ENCODE measurements around the gene ESYT3.

The ESYT3 gene

DNA sequence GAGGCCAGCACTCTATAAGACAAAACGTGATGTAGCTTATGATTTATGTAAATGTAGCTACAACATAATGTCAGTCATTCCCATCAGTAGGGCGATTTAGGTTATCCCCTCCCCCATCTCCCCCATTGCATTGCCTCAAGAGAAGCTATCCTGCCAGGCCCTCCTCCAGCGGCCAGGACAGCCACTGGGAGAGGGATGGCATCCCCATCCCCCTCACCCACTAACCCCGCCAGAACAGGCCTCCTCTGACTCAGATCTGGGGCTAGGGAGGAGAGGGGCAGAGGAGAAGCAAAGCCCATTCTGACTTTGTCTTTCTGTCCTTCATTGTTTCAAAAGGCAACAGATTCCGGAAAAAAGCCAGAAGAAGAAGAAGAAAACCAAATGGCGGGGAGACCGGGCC lies 32.6 kb upstream of the ESYT3 start:
- TF ChIP-seq CTCF (IDR thresholded peaks at IDR 0.05; ENCODE audit: extremely low read depth, missing control alignments) = no peak
- DNase-seq (ENCODE audit: low spot score) = no peak

- TF ChIP-seq CTCF (IDR thresholded peaks at IDR 0.05; ENCODE audit: extremely low read depth, missing control alignments) = no peak
- DNase-seq (ENCODE audit: low spot score) = no peak
Observed at GRCh38 chr3:138404121-138404520, 30.3 kb upstream of the ESYT3 start.

GRCh38 chr3:138405001-138405400 lies 29.4 kb upstream of the ESYT3 start:
- TF ChIP-seq CTCF (IDR thresholded peaks at IDR 0.05; ENCODE audit: extremely low read depth, missing control alignments) = no peak

GRCh38 chr3:138405486-138405885 lies 28.9 kb upstream of the ESYT3 start:
- no peak for DNase-seq (ENCODE audit: low spot score)
- TF ChIP-seq CTCF (IDR thresholded peaks at IDR 0.05; ENCODE audit: extremely low read depth, missing control alignments) = no peak

More at GRCh38 chr3:138405001-138405400, 29.4 kb upstream of the ESYT3 start:
- no peak for DNase-seq (ENCODE audit: low spot score)

DNA sequence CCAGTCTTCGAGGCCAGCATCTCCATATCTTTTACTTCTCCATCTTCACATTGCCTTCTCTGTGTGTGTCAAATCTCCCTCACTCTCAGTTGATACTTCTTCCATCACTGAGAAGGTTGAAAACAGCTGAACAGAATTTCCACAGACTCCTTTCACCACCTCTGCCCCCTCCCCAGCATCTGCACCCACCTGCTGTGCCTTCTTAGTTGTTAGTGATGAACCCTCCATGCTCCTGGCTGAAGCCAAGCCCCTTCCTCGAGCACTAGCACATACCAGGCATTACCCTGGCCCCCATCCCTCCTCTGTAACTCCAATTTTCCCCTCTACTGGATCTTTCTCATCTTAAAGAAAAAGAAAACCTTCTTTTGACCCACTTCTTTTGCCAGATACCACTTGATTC lies 27.8 kb upstream of the ESYT3 start:
- DNase-seq (ENCODE audit: low spot score) = no peak

DNA sequence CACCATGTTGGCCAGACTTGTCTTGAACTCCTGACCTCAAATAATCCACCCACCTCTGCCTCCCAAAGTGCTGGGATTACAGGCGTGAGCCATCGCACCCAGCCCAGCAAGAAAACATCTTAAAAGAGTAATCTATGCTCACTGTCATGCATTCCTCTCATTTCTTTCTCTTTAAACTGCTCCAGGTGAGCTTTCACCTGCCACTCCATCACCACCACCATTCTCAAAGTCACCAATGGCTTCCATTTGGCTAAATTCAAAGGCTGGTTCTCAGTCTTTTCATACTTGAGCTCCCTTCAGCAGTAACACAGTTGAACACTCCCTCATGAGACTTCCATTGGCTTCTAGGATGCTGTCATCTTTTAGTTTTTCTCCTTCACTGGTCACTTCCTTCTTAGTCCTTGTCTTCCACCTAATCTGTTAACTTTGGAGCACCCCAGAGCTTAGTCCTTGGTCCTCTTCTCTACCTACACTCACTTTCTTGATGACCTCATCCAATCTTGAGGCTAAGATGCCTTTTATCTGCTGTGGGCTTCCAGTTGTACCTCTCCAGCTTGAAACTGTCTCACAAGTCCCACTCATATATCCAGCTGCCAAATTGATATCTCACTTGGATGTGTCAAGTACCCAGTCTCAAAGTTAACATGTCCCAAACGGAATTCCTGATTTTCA lies 27.0 kb upstream of the ESYT3 start:
- no peak for TF ChIP-seq CTCF (IDR thresholded peaks at IDR 0.05; ENCODE audit: extremely low read depth, missing control alignments)
- DNase-seq (ENCODE audit: low spot score) = no peak

More for the DNA sequence above, 27.8 kb upstream of the ESYT3 start:
- TF ChIP-seq CTCF (IDR thresholded peaks at IDR 0.05; ENCODE audit: extremely low read depth, missing control alignments) = no peak

GRCh38 chr3:138408751-138409570 lies 25.5 kb upstream of the ESYT3 start:
- TF ChIP-seq CTCF (IDR thresholded peaks at IDR 0.05; ENCODE audit: extremely low read depth, missing control alignments) = no peak
- DNase-seq (ENCODE audit: low spot score) = no peak

All from GM20000 (cell line).